Measurements from ENCODE around the gene CTNNA3.

CTNNA3 gene

GRCh38 chr10:66927251-66927935 is 768.6 kb downstream of the CTNNA3 start:
- no peak overlapping the region for H3K9ac ChIP-seq (ENCODE audit: low read depth, low read length, poor library complexity, severe bottlenecking)
- no peak overlapping the region for H3K4me3 ChIP-seq (ENCODE audit: low read length, poor library complexity, severe bottlenecking)
- H3F3A ChIP-seq (ENCODE audit: low read depth), result no peaks in the 10 kb centered on the region
- no peaks in the 10 kb centered on the region for H3K27me3 ChIP-seq (ENCODE audit: insufficient read depth, low read length, poor library complexity, severe bottlenecking)
- no peaks in the 10 kb centered on the region for H3K79me2 ChIP-seq (ENCODE audit: insufficient read depth, low read length)
- TF ChIP-seq CTCF (conservative IDR thresholded peaks at IDR 0.05; ENCODE audit: low read length), result no peak
- no peak for TF ChIP-seq EZH2phosphoT487 (IDR thresholded peaks at IDR 0.05; ENCODE audit: borderline replicate concordance)
- no peaks in the 10 kb centered on the region for H3K9me2 ChIP-seq (replicated peaks; ENCODE audit: low read depth, low read length)
- no peaks in the 10 kb centered on the region for H3K36me3 ChIP-seq (ENCODE audit: insufficient read depth, low read length)
- H3K4me1 ChIP-seq (ENCODE audit: insufficient read depth, low read length, poor library complexity, severe bottlenecking), result no peaks in the 10 kb centered on the region
- no peak overlapping the region for H2AFZ ChIP-seq (ENCODE audit: low read length)
- H4K20me1 ChIP-seq (ENCODE audit: insufficient read depth, low read length, poor library complexity, severe bottlenecking), result no peaks in the 10 kb centered on the region
- no peaks in the 10 kb centered on the region for H3K9me3 ChIP-seq (ENCODE audit: insufficient read depth, low read depth, low read length)
- no peak overlapping the region for H3K4me2 ChIP-seq (ENCODE audit: low read depth, low read length, poor library complexity, severe bottlenecking)

- Histone ChIP-seq H3K4me1 (ENCODE audit: insufficient read depth, low read length, poor library complexity, severe bottlenecking) (no peaks in the 10 kb centered on the region), H3K4me3 (ENCODE audit: low read length, poor library complexity, severe bottlenecking) (no peak overlapping the region), H2AFZ (ENCODE audit: low read length) (no peak overlapping the region), H3K9ac (ENCODE audit: low read depth, low read length, poor library complexity, severe bottlenecking) (no peak overlapping the region), H3K4me2 (ENCODE audit: low read depth, low read length, poor library complexity, severe bottlenecking) (no peak overlapping the region), H3K27me3 (ENCODE audit: insufficient read depth, low read length, poor library complexity, severe bottlenecking) (no peaks in the 10 kb centered on the region), H4K20me1 (ENCODE audit: insufficient read depth, low read length, poor library complexity, severe bottlenecking) (no peaks in the 10 kb centered on the region), H3K9me3 (ENCODE audit: insufficient read depth, low read depth, low read length) (no peaks in the 10 kb centered on the region), H3K9me2 (replicated peaks; ENCODE audit: low read depth, low read length) (no peaks in the 10 kb centered on the region), H3K79me2 (ENCODE audit: insufficient read depth, low read length) (no peaks in the 10 kb centered on the region), H3F3A (ENCODE audit: low read depth) (no peaks in the 10 kb centered on the region), H3K36me3 (ENCODE audit: insufficient read depth, low read length) (no peaks in the 10 kb centered on the region)
- TF ChIP-seq EZH2phosphoT487 (IDR thresholded peaks at IDR 0.05; ENCODE audit: borderline replicate concordance), result no peak
- TF ChIP-seq CTCF (conservative IDR thresholded peaks at IDR 0.05; ENCODE audit: low read length), result no peak
Measured at GRCh38 chr10:66926841-66927240, 769.2 kb downstream of the CTNNA3 start.

- Histone ChIP-seq H3K4me3 (ENCODE audit: low read length, poor library complexity, severe bottlenecking) (no peak within 1 kb of the TSS), H3K4me2 (ENCODE audit: low read depth, low read length, poor library complexity, severe bottlenecking) (no peak within 1 kb of the TSS), H3K79me2 (ENCODE audit: insufficient read depth, low read length) (no peaks in the 10 kb centered on the region), H3K27me3 (ENCODE audit: insufficient read depth, low read length, poor library complexity, severe bottlenecking) (no peaks in the 10 kb centered on the region), H3F3A (ENCODE audit: low read depth) (no peaks in the 10 kb centered on the region), H2AFZ (ENCODE audit: low read length) (no peak within 1 kb of the TSS), H3K9ac (ENCODE audit: low read depth, low read length, poor library complexity, severe bottlenecking) (no peak within 1 kb of the TSS), H3K9me2 (replicated peaks; ENCODE audit: low read depth, low read length) (no peaks in the 10 kb centered on the region), H4K20me1 (ENCODE audit: insufficient read depth, low read length, poor library complexity, severe bottlenecking) (no peaks in the 10 kb centered on the region), H3K4me1 (ENCODE audit: insufficient read depth, low read length, poor library complexity, severe bottlenecking) (no peaks in the 10 kb centered on the region), H3K36me3 (ENCODE audit: insufficient read depth, low read length) (no peaks in the 10 kb centered on the region), H3K9me3 (ENCODE audit: insufficient read depth, low read depth, low read length) (no peaks in the 10 kb centered on the region)
- TF ChIP-seq CTCF (conservative IDR thresholded peaks at IDR 0.05; ENCODE audit: low read length) (peak; percentile 62), EZH2phosphoT487 (IDR thresholded peaks at IDR 0.05; ENCODE audit: borderline replicate concordance) (no peak)
Measured at GRCh38 chr10:66925896-66926715, 769.9 kb downstream of the CTNNA3 start, which contains the start of gene LRRTM3. LRRTM3 (plus strand) TSS chr10:66926036.
